ENCODE data around the gene SUMF1.

SUMF1 gene

DNA sequence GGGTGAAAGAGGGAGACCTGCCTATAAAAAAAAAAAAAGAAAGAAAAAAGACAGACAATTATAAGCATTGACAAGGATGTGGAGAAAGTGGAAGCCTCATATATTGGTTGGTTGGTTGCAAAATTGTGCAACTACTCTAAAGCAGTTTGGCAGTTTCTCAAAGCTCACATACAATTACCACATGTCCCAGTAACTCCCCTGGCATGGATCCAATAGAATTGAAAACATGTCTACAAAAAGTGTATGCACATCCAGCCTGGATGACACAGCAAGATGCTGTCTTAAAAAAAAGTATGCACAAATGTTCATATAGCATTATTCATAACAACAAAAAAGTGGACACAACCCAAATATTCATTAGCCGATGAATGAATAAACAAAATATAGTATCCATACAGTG is 144.4 kb downstream of the SUMF1 start:
- no peak overlapping the region for H3K18ac ChIP-seq (ENCODE audit: low read length)
- no peak overlapping the region for H3K9ac ChIP-seq (ENCODE audit: low read depth, low read length, poor library complexity)

DNA sequence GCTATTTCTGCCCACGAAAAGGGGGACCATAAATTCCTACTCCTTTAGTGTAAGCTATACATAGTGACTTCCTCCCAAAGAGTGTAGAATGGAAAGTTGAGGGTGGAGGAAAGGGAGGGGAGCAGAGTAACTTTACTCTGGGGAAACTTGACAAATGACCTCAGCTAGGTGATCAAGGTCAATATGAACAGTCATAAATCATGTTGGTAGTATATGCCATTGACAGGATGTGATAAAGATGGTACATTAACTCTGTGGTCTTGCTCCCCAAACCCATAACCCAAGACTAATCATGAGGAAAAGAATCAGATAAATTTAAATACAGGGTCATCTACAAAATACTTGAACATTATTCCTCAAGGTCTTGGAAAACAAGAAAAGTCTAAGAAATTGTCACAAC is 145.3 kb downstream of the SUMF1 start:
- Histone ChIP-seq H3K4me3 (ENCODE audit: low read length in 2 of 2) (no peak overlapping the region), H4K8ac (ENCODE audit: low read depth, low read length) (no peak overlapping the region), H3K79me1 (ENCODE audit: low read depth, low read length) (no peaks in the 10 kb centered on the region), H3K4me1 (ENCODE audit: control insufficient read depth in 2 of 2, insufficient read depth in 1 of 2, low read depth in 1 of 2, low read length in 2 of 2) (no peaks in the 10 kb centered on the region), H3K4me2 (ENCODE audit: insufficient read depth, low read length, poor library complexity, severe bottlenecking) (no peak overlapping the region), H3K36me3 (replicated peaks in 1 of 2; ENCODE audit: control insufficient read depth in 2 of 2, insufficient read depth in 2 of 2, low read length in 2 of 2) (peaks cover 4 to 26% of the 10 kb centered on the region in 2 donors), H3K18ac (ENCODE audit: low read length) (no peak overlapping the region), H2AK5ac (ENCODE audit: low read depth, low read length) (no peak overlapping the region), H2BK15ac (ENCODE audit: low read length) (no peak overlapping the region), H3K27me3 (ENCODE audit: control insufficient read depth in 3 of 3, insufficient read depth in 3 of 3, low read depth in 1 of 3, low read length in 3 of 3) (no peaks in the 10 kb centered on the region), H3K23ac (ENCODE audit: low read depth, low read length, poor library complexity) (no peak overlapping the region), H2AFZ (ENCODE audit: low read length) (no peak overlapping the region), H4K91ac (ENCODE audit: low read depth, low read length, poor library complexity) (no peak overlapping the region), H2BK5ac (ENCODE audit: low read length) (no peak overlapping the region), H3K9ac (ENCODE audit: low read depth, low read length, poor library complexity) (no peak overlapping the region), H3K9me3 (replicated peaks in 1 of 2; ENCODE audit: control insufficient read depth in 2 of 2, insufficient read depth in 1 of 2, low read depth in 1 of 2, low read length in 2 of 2) (peaks cover 1 to 16% of the 10 kb centered on the region in 2 donors), H2BK120ac (ENCODE audit: low read depth, low read length) (no peak overlapping the region), H3K4ac (ENCODE audit: low read length) (no peak overlapping the region), H3K14ac (ENCODE audit: low read length) (no peak overlapping the region), H2BK12ac (ENCODE audit: low read length) (no peak overlapping the region), H3K27ac (replicated peaks; ENCODE audit: low read length) (no peak overlapping the region)
- no peak for DNase-seq (ENCODE audit: low spot score)
- WGBS, 2 donors (ENCODE audit: extremely low coverage in 2 of 2, insufficient read length in 2 of 2, insufficient replicate concordance in 1 of 2): no CpG with 5 or more reads among the region's 1 CpG

More for the DNA sequence above, 144.4 kb downstream of the SUMF1 start:
- H4K8ac ChIP-seq (ENCODE audit: low read depth, low read length): no peak overlapping the region
- H3K4me1 ChIP-seq (ENCODE audit: control insufficient read depth in 2 of 2, insufficient read depth in 1 of 2, low read depth in 1 of 2, low read length in 2 of 2): no peaks in the 10 kb centered on the region
- no peak overlapping the region for H2AK5ac ChIP-seq (ENCODE audit: low read depth, low read length)
- no peak overlapping the region for H4K91ac ChIP-seq (ENCODE audit: low read depth, low read length, poor library complexity)
- H3K9me3 ChIP-seq (replicated peaks in 1 of 2; ENCODE audit: control insufficient read depth in 2 of 2, insufficient read depth in 1 of 2, low read depth in 1 of 2, low read length in 2 of 2): peaks cover 3 to 14% of the 10 kb centered on the region in 2 donors
- peaks cover 1 to 17% of the 10 kb centered on the region in 2 donors for H3K36me3 ChIP-seq (replicated peaks in 1 of 2; ENCODE audit: control insufficient read depth in 2 of 2, insufficient read depth in 2 of 2, low read length in 2 of 2)
- H2BK120ac ChIP-seq (ENCODE audit: low read depth, low read length): no peak overlapping the region
- H3K4me3 ChIP-seq (ENCODE audit: low read length in 2 of 2): no peak overlapping the region
- H2BK5ac ChIP-seq (ENCODE audit: low read length): no peak overlapping the region
- H3K79me1 ChIP-seq (ENCODE audit: low read depth, low read length): no peaks in the 10 kb centered on the region
- H3K4me2 ChIP-seq (ENCODE audit: insufficient read depth, low read length, poor library complexity, severe bottlenecking): no peak overlapping the region
- H3K27me3 ChIP-seq (ENCODE audit: control insufficient read depth in 3 of 3, insufficient read depth in 3 of 3, low read depth in 1 of 3, low read length in 3 of 3): no peaks in the 10 kb centered on the region
- no peak overlapping the region for H2AFZ ChIP-seq (ENCODE audit: low read length)
- no peak for DNase-seq (ENCODE audit: low spot score)
- H2BK12ac ChIP-seq (ENCODE audit: low read length): no peak overlapping the region
- no peak overlapping the region for H3K27ac ChIP-seq (replicated peaks; ENCODE audit: low read length)
- no peak overlapping the region for H3K23ac ChIP-seq (ENCODE audit: low read depth, low read length, poor library complexity)
- no peak overlapping the region for H3K14ac ChIP-seq (ENCODE audit: low read length)
- H2BK15ac ChIP-seq (ENCODE audit: low read length): no peak overlapping the region
- WGBS, 2 donors (ENCODE audit: extremely low coverage in 2 of 2, insufficient read length in 2 of 2, insufficient replicate concordance in 1 of 2): no CpG with 5 or more reads among the region's 1 CpG
- H3K4ac ChIP-seq (ENCODE audit: low read length): no peak overlapping the region

DNA sequence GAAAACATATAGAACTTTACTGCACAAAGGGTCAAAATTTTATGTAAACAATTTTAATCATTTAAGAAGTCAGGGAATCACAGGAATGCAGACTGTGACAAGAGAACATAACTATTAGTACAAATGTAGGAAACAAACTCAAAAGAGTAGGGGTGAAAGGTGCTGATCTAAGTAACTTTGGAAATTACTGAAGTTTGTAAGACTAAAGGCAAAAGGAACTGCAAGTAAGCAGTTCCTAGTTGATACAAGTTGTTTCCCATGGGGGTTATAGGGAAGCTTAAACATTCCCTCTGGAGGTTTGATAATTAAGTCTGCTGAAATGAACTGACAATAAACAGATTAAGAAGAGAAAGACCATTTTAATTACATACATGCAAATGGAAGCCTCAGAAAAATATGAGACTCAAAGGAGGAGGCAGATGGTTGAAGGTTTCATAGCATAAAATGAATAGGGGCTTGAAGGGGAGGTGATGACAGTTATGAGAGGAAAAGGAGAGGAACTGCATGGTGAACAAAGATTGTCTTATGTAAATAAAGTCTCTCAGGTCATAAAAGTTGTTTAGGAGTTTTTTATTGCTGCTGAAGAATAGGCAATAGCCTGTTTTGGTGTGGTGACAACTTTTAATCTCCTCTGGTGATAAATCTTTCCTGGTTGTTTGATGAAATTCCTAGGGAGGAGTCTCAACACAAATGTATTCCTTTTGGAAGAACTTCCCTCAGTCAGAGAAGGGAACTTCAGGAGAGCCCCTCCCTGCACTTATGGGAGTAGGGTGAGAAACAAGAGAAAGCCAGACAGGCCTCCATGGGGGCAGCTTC is 146.8 kb downstream of the SUMF1 start:
- Histone ChIP-seq H3K18ac (ENCODE audit: low read length) (no peak overlapping the region), H3K4me2 (ENCODE audit: insufficient read depth, low read length, poor library complexity, severe bottlenecking) (no peak overlapping the region), H2BK120ac (ENCODE audit: low read depth, low read length) (no peak overlapping the region), H3K23ac (ENCODE audit: low read depth, low read length, poor library complexity) (no peak overlapping the region), H3K36me3 (replicated peaks in 1 of 2; ENCODE audit: control insufficient read depth in 2 of 2, insufficient read depth in 2 of 2, low read length in 2 of 2) (peaks cover 10 to 40% of the 10 kb centered on the region in 2 donors), H2AK5ac (ENCODE audit: low read depth, low read length) (no peak overlapping the region), H3K4ac (ENCODE audit: low read length) (no peak overlapping the region), H2BK12ac (ENCODE audit: low read length) (no peak overlapping the region), H3K27ac (replicated peaks; ENCODE audit: low read length) (no peak overlapping the region), H2BK5ac (ENCODE audit: low read length) (no peak overlapping the region), H3K9me3 (replicated peaks in 1 of 2; ENCODE audit: control insufficient read depth in 2 of 2, insufficient read depth in 1 of 2, low read depth in 1 of 2, low read length in 2 of 2) (peaks cover 1 to 24% of the 10 kb centered on the region in 2 donors), H2BK15ac (ENCODE audit: low read length) (no peak overlapping the region), H4K91ac (ENCODE audit: low read depth, low read length, poor library complexity) (no peak overlapping the region), H3K27me3 (ENCODE audit: control insufficient read depth in 3 of 3, insufficient read depth in 3 of 3, low read depth in 1 of 3, low read length in 3 of 3) (no peaks in the 10 kb centered on the region), H4K8ac (ENCODE audit: low read depth, low read length) (no peak overlapping the region), H2AFZ (ENCODE audit: low read length) (no peak overlapping the region), H3K9ac (ENCODE audit: low read depth, low read length, poor library complexity) (no peak overlapping the region), H3K79me1 (ENCODE audit: low read depth, low read length) (no peaks in the 10 kb centered on the region), H3K14ac (ENCODE audit: low read length) (no peak overlapping the region), H3K4me1 (ENCODE audit: control insufficient read depth in 2 of 2, insufficient read depth in 1 of 2, low read depth in 1 of 2, low read length in 2 of 2) (no peaks in the 10 kb centered on the region), H3K4me3 (ENCODE audit: low read length in 2 of 2) (no peak overlapping the region)
- DNase-seq (ENCODE audit: low spot score): no peak

GRCh38 chr3:4314688-4315087 is 152.4 kb downstream of the SUMF1 start:
- Histone ChIP-seq H3K4me1 (ENCODE audit: control insufficient read depth in 2 of 2, insufficient read depth in 1 of 2, low read depth in 1 of 2, low read length in 2 of 2) (peaks cover 0 to 4% of the 10 kb centered on the region in 2 donors), H3K23ac (ENCODE audit: low read depth, low read length, poor library complexity) (no peak overlapping the region), H3K36me3 (replicated peaks in 1 of 2; ENCODE audit: control insufficient read depth in 2 of 2, insufficient read depth in 2 of 2, low read length in 2 of 2) (peaks cover 16 to 88% of the 10 kb centered on the region in 2 donors), H3K27ac (replicated peaks; ENCODE audit: low read length) (no peak overlapping the region), H4K91ac (ENCODE audit: low read depth, low read length, poor library complexity) (no peak overlapping the region), H3K27me3 (ENCODE audit: control insufficient read depth in 3 of 3, insufficient read depth in 3 of 3, low read depth in 1 of 3, low read length in 3 of 3) (no peaks in the 10 kb centered on the region), H2BK12ac (ENCODE audit: low read length) (no peak overlapping the region), H3K18ac (ENCODE audit: low read length) (no peak overlapping the region), H3K4me2 (ENCODE audit: insufficient read depth, low read length, poor library complexity, severe bottlenecking) (no peak overlapping the region), H2BK5ac (ENCODE audit: low read length) (no peak overlapping the region), H2BK120ac (ENCODE audit: low read depth, low read length) (no peak overlapping the region), H2AK5ac (ENCODE audit: low read depth, low read length) (no peak overlapping the region), H3K4ac (ENCODE audit: low read length) (no peak overlapping the region), H3K9ac (ENCODE audit: low read depth, low read length, poor library complexity) (no peak overlapping the region), H3K14ac (ENCODE audit: low read length) (no peak overlapping the region), H2AFZ (ENCODE audit: low read length) (no peak overlapping the region), H2BK15ac (ENCODE audit: low read length) (no peak overlapping the region), H3K79me1 (ENCODE audit: low read depth, low read length) (no peaks in the 10 kb centered on the region), H3K4me3 (ENCODE audit: low read length in 2 of 2) (no peak overlapping the region), H3K9me3 (replicated peaks in 1 of 2; ENCODE audit: control insufficient read depth in 2 of 2, insufficient read depth in 1 of 2, low read depth in 1 of 2, low read length in 2 of 2) (peaks cover 3 to 29% of the 10 kb centered on the region in 2 donors), H4K8ac (ENCODE audit: low read depth, low read length) (no peak overlapping the region)
- no peak for DNase-seq (ENCODE audit: low spot score)
- WGBS, 2 donors (ENCODE audit: extremely low coverage in 2 of 2, insufficient read length in 2 of 2, insufficient replicate concordance in 1 of 2): no CpG with 5 or more reads among the region's 4 CpGs

All from neuronal stem cell (in vitro differentiated cells).